Left renal pelvis (tissue), 4 donors: ENCODE measurements around the gene ZDHHC7. TPM values are rescaled to one million over a fixed set of nuclear protein-coding genes. Genes with fewer than 3 reads are reported as not detected.

Source experiments
- DNase-seq, 4 donors: peaks; one replicate each; pipeline ENCODE4 v3.0.0-alpha.2; 2013; ENCODE audit warnings: low read depth in 4 of 4, low spot score in 3 of 4
- polyA plus RNA-seq, 4 donors: library from polyadenylated mRNA; unstranded; fragments of 120-200 nt; gene quantifications; one replicate each; pipeline ENCODE4 v1.2.1, GENCODE V29; 2013; ENCODE audit not compliant: insufficient read length in 4 of 4

The ZDHHC7 gene
- polyA plus RNA-seq, 4 donors: 48.9 to 60.2 (median 57.7) TPM

- no peak for DNase-seq
These were observed 15.4 kb upstream of the ZDHHC7 start for GRCh38 chr16:85026703-85027102.

- no peak for DNase-seq
These were observed 14.7 kb upstream of the ZDHHC7 start for GRCh38 chr16:85025781-85026653.

GRCh38 chr16:85019659-85020245 lies 8.4 kb upstream of the ZDHHC7 start:
- DNase-seq: no peak

DNA sequence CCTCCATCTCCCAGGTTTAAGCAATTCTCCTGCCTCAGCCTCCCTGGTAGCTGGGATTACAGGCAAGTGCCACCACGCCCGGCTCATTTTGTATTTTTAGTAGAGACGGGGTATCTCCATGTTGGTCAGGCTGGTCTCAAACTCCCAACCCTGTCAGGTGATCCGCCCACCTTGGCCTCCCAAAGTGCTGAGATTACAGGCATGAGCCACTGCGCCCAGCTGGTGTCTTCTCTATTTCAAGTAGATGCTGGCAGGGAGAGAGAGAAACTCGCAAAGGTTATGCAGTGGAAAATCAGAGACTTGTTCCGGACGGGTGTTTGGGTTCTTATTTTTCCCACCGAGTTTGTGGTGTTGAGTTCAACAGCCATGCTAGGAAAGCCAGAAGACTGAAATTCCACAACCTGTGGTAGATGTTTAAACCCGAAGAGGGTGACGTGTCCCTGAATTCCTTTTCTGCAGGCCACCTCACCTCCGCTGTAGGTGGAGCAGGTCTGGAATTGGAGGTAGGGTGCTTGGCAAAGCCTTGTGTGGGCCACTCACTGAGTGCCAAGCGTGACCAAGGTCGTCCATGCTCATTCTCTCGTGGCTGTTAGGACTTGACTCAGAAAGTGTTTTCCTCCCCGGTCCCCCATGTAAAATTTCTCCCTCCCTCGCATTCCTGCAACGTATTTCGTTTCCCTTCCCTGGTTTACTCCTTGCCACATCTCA lies 7.3 kb upstream of the ZDHHC7 start:
- no peak for DNase-seq

- DNase-seq: no peak
These were observed 6.3 kb upstream of the ZDHHC7 start for GRCh38 chr16:85017633-85018032.

DNA sequence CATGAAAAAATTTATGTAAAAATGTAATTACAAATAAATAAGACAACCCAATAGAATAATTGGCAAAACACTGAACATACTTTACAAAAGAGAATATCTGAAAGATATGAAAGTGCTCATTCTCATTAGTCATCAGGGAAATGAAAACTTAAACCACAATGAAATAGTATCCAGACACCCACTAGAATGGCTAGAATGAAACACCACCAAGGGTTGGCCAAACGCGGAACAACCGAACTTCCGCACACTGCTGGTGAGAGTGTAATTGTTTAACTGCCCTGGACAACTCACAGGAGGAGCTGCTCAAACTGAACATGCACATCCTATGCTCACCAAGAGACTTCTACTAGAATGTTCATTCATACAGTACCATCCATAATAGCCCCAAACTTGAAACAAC lies 5.8 kb upstream of the ZDHHC7 start:
- no peak for DNase-seq

GRCh38 chr16:85015481-85016187 lies 4.3 kb upstream of the ZDHHC7 start:
- DNase-seq: no peak

- DNase-seq: no peak
These were observed 3.0 kb upstream of the ZDHHC7 start for GRCh38 chr16:85014311-85014710.

DNA sequence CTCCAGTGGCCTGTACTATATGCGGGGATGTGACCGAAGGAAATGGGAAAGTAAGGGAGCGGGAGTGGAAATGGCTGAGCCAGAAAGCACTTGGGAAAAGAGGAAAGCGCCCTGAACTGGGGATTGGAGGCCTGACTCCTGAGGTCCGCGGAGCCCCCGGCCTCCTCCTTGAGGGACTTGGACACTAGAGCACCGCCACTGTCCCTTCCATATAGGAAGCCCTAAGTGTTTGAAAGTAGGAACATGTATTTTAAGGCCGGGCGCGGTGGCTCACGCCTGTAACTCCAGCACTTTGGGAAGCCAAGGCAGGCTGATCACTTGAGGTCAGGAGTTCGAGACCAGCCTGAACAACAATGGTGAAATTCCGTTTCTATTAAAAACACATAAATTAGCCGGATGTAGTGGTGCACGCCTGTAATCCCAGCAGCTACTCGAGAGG lies 530 bp upstream of the ZDHHC7 start:
- DNase-seq: no peak

DNA sequence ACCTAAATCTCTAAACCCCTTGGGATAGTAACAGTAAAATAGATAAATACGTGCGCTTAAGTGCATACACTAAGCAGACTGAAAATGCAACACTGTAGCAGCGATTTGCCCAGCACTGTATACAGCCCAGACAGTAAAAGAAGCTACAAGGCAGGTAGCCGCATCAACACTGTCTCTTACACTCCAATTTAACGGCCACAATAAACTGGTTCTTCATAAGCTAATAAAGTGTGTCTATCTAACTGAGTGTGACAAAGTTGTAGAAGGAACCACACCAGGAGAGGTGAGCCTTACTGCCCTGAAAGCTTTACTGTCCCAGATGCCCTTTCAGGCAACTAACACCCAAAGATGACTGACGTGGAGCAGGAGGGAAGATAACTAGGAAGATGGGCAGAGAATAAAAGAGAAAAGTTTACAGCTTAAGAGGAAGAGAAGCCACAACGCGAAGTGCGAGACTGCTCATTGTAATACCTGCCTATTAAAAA lies 847 bp downstream of the ZDHHC7 start:
- no peak for DNase-seq

DNA sequence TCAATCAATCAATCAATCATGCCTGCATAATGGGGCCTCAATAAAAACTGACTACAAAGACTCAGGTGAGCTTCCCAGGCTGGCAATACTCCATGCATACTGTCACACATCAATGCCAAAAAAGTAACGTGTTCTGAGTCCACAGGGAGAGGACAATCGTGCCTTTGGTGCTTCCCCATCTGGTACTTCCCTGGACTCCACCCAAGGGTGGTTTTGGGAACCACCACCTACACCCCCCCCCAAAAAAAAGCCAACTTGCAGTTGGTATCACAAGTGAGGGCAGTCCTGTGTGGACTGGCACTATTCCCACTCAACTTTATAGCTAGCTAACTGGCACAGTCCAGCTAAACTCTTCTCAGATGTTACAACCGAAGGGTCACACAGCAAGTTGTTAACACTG lies 3.1 kb downstream of the ZDHHC7 start:
- no peak for DNase-seq

- no peak for DNase-seq
These were observed 3.7 kb downstream of the ZDHHC7 start for GRCh38 chr16:85007496-85008214.

DNA sequence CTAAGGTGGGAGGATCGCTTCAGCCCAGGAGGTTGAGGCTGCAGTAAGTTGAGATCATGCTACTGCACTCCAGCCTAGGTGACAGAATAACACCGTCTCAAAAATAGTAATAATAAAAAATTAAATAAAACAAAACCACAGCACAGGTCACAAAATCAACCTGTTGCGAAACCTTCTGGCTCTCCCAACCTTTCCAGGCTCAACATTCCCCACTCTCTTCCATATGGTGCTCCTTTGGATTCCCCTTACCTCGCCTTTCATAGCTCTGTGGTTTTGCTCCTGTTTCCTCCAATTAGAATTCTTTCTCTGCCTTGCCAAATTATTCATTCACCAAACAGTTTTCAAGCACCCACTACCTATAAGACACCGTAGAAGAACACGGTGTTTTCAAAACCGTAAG lies 4.7 kb downstream of the ZDHHC7 start:
- DNase-seq: no peak

- no peak for DNase-seq
These were observed 5.9 kb downstream of the ZDHHC7 start for GRCh38 chr16:85005285-85006069.

GRCh38 chr16:85004587-85005205 lies 6.6 kb downstream of the ZDHHC7 start:
- DNase-seq: no peak

DNA sequence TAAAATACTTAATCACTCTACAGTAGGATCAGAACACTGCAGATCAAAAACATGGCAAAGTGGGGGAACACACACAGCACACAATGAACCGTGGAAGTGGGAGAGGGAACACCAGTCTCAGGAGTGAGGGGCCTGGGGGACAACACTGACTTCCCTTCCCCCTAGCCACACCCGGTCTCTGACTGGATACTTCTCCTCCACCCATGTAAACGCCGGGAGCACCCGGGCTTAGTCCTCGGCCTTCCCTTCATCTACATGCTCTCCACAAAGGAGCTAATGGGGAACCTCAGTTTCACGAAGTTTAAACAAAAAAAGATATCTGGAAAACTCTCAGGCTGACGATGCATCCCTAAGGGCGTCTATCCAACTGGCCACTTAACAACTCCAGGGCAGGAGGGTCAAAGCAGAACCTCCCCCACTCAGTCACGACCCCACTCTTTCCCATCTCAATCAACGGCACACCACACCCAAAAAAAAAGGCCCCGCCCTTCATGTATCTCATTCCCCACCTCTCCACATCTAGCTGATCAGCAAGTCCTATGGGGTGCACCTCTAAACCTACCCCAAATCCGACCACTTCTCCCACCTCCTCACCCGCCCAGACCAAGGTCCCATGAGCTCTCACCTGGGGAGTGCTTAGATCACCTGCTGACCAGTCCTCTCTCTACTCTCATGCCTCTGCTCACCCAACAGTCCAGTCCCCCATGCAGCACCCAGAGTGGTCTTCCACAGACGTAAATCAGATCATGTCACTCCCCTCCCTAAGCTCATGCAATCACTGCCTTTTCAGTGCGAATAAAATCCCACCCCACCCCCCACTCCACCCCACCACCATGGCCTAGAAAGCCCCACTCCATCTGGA lies 7.4 kb downstream of the ZDHHC7 start:
- DNase-seq: no peak

- no peak for DNase-seq
These were observed 8.3 kb downstream of the ZDHHC7 start for GRCh38 chr16:85003076-85003475.

DNA sequence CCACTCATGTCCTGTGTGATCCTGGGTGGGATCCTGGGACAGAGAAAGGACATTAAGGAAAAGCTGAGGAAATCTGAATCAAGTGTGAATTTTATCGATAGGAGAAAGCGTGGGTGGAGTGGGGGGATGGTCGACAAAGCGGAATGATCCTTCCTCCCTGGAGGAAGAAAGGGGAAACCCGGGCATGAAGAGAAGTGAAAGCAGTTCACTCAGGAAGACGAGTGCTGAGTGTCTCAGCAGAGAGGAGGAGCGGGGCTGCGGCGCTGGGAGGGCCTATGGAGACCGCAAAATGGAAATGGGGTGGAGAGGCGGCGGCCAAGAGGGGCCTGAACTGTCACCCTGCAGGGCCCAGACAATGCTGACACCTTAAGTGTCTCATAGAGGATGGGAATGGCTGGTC lies 8.7 kb downstream of the ZDHHC7 start:
- DNase-seq: no peak
